ENCODE results near the gene CTNNA2.

DNA sequence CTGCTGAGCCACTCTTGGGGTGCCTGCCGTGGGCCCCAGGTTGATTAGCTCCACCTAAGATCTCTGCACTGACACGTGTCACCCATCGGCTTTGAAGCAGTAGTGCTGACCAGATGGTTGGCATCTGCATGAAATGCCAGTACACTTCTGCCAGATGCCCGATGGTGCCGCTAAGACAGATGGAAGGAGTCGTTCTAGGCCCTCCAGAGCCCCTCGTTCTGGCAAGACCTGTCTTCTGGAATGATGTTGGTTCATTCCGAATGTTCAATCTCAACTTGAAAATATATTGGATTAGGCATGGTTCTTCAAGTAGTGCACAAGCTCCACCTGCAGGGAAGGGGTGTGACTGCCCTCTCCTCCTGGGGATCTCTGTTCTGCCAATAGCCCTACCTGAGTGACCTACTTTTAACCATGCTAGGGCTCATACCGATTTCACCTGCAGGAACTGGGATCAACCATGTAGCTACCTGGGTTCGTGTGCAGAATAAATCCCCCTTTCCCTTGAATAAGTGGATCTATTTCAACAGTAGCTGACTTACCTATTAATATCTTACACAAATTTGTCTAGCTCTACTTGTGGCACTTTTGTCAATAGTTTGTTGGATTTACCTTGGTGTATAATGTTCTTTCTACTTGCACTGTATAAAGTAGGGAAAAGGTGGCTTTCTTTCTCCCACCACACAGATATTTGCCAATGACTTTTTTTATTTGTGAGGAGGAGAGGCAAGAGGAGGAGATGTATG lies 342.6 kb downstream of the CTNNA2 start:
- TF ChIP-seq CTCF (IDR thresholded peaks at IDR 0.05) (no peak), POLR2A (IDR thresholded peaks at IDR 0.05) (no peak)
